Measurements from ENCODE around the gene MRPL11.

- no peak for TF ChIP-seq CTCF (IDR thresholded peaks at IDR 0.05)
- no peak for TF ChIP-seq POLR2A (IDR thresholded peaks at IDR 0.05)
- TF ChIP-seq EP300 (IDR thresholded peaks at IDR 0.05): no peak
Observed at GRCh38 chr11:66419825-66420224, 18.8 kb downstream of the MRPL11 start.
